GM19023 (cell line): ENCODE results near the gene ADAMTS14.

Experiments
- ATAC-seq: cut with Tn5 transposase; IDR thresholded peaks from one replicate; pipeline ENCODE4 v1.9.1; 2021; ENCODE audit warnings: mild to moderate bottlenecking, moderate library complexity; ENCODE audit not compliant: unreplicated experiment

Gene ADAMTS14

GRCh38 chr10:70674560-70675495 is 2.5 kb downstream of the ADAMTS14 start:
- no peak for ATAC-seq

- ATAC-seq = no peak
Measured at GRCh38 chr10:70675496-70676161, 3.3 kb downstream of the ADAMTS14 start.

- no peak for ATAC-seq
Measured at GRCh38 chr10:70676511-70676910, 4.2 kb downstream of the ADAMTS14 start.

- ATAC-seq = no peak
Measured at GRCh38 chr10:70677016-70677415, 4.7 kb downstream of the ADAMTS14 start.

GRCh38 chr10:70677620-70678249 is 5.4 kb downstream of the ADAMTS14 start:
- no peak for ATAC-seq

- ATAC-seq = no peak
Measured at GRCh38 chr10:70678250-70678635, 5.9 kb downstream of the ADAMTS14 start.

- no peak for ATAC-seq
Measured at GRCh38 chr10:70678757-70679489, 6.6 kb downstream of the ADAMTS14 start.

GRCh38 chr10:70679498-70679897 is 7.2 kb downstream of the ADAMTS14 start:
- no peak for ATAC-seq

GRCh38 chr10:70680899-70681730 is 8.8 kb downstream of the ADAMTS14 start:
- ATAC-seq = no peak

GRCh38 chr10:70681731-70682005 is 9.4 kb downstream of the ADAMTS14 start:
- no peak for ATAC-seq

GRCh38 chr10:70682920-70683600 is 10.8 kb downstream of the ADAMTS14 start:
- no peak for ATAC-seq

GRCh38 chr10:70683601-70683934 is 11.3 kb downstream of the ADAMTS14 start:
- no peak for ATAC-seq

- ATAC-seq = no peak
Measured at GRCh38 chr10:70683940-70684339, 11.6 kb downstream of the ADAMTS14 start.

GRCh38 chr10:70684374-70684773 is 12.1 kb downstream of the ADAMTS14 start:
- no peak for ATAC-seq

- ATAC-seq = no peak
Measured at GRCh38 chr10:70684839-70685454, 12.6 kb downstream of the ADAMTS14 start.

GRCh38 chr10:70685455-70685911 is 13.2 kb downstream of the ADAMTS14 start:
- ATAC-seq = no peak

GRCh38 chr10:70688828-70689227 is 16.5 kb downstream of the ADAMTS14 start:
- no peak for ATAC-seq

GRCh38 chr10:70689661-70690060 is 17.4 kb downstream of the ADAMTS14 start:
- ATAC-seq = no peak

- no peak for ATAC-seq
Measured at GRCh38 chr10:70690589-70690988, 18.3 kb downstream of the ADAMTS14 start.
